ENCODE data around the gene PLPPR3.

Gene PLPPR3

GRCh38 chr19:795691-796581 lies 25.8 kb downstream of the PLPPR3 start:
- no peak for DNase-seq

DNA sequence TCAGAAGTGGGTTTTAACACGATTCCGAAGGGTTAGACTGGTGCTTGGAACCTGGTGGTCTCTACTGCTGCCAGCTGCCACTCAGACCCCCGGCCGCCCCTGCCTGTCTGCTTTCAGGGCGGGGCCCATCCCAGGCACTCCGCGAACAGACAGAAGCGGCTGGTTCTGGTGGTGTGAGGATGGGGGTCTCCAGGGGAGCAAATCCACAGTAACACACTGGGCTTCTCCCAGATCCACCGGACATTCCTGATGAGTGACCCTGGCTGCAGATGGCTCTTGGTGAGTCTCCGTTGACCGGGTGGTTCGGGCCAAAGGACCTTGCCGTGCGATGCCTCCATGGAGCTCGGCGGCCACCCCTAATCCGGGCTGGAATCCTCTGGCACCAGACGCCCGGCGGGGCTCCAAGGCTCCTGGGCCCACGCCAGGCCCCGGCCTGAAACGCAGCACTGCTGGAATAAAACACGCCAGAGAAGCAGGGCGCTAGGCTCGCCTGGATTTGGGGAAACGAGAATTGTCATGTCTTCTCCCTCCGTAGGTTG lies 26.6 kb downstream of the PLPPR3 start:
- no peak for DNase-seq

- no peak for DNase-seq
Observed at GRCh38 chr19:793806-794205, 27.9 kb downstream of the PLPPR3 start.

DNA sequence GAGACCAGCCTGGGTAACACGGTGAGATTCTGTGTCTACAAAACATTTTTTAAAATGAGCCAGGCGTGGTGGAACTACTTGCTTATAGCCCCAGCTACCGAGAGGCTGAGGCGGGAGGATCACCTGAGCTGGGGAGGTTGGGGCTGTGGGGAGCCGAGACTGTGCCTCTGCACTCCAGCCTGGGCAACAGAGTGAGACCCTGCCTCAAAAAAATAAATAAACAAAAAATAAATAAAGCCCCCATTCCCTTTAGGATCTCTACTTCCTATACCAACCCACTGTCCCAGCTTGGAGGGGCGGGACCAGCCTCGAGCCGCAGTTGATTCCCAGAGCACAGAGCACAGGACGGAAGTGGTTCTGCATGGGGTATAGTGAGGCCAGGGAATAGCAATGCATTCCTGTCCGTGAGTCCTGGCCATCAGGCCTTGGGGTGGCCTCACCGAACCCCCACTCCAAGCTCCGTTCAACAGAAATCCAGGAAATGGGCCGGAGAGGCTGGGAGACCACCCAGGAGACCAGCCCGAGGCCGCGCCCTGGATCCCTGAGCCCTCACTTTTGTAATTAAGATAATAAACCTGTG lies 29.4 kb downstream of the PLPPR3 start:
- no peak for DNase-seq

DNA sequence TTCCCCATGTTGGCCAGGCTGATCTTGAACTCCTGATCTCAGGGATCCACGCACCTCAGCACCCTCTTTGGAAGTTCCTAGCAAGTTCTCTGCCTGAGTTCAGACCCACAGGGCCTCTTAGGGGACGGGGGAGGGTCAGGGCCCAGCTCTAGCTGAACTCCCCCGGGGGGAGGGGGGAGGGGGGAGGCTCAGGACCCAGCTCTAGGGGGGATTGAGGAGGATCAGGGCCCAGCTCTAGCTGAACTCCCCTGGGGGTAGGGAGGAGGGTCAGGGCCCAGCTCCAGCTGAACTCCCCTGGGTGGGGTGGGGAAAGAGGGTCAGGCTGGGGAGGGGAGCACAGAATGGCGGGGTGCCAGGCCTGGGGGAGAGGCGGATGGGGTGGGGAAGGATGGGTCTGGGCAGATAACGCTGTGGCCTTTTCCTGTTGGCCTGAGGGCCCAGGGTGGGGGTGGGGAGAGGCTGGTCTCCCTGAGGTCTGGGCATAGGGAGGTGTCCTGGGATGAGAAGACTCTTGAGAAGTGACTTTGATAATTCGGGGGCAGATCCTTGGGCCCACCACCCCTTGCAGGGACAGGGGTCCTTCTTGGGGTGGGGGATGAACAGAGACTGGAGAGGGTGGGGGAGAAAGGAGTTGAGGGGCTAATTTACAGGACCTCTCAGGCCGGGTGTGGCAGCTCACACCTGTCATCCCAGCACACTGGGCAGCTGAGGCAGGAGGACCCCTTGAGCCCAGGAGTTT lies 30.0 kb downstream of the PLPPR3 start:
- no peak for DNase-seq

DNA sequence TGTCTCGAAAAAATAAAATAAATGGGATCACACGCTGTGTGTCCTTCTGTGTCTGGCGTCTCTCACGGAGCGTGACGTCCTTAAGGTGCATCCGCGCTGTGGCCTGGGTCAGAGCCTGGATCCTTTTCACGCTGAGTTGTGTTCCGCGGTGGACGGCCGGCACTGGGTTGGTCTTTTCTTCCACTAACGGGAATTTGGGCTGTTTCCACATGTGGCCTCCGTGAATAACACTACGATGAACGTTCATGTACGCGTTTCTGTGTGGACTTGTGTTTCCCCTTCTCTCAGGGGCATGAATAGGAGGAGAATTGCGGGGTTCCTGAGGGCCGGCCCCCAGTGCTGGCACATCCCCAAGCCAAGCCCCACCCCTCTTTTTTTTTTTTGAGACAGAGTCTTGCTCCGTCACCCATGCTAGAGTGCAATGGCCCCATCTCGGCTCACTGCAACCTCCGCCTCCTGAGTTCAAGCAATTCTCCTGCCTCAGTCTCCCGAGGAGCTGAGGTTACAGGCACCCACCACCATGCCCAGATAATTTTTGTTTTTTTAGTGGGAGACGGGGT lies 30.7 kb downstream of the PLPPR3 start:
- DNase-seq, result no peak

GRCh38 chr19:789701-790060 lies 32.1 kb downstream of the PLPPR3 start:
- DNase-seq, result no peak

GRCh38 chr19:788983-789700 lies 32.6 kb downstream of the PLPPR3 start:
- no peak for DNase-seq

- no peak for DNase-seq
Observed at GRCh38 chr19:788686-788982, 33.1 kb downstream of the PLPPR3 start.

- DNase-seq, result no peak
Observed at GRCh38 chr19:787536-787935, 34.2 kb downstream of the PLPPR3 start.

GRCh38 chr19:784541-784940 lies 37.2 kb downstream of the PLPPR3 start:
- DNase-seq, result no peak

- no peak for DNase-seq
Observed at GRCh38 chr19:782878-783668, 38.7 kb downstream of the PLPPR3 start.

- no peak for DNase-seq
Observed at GRCh38 chr19:782185-782877, 39.4 kb downstream of the PLPPR3 start.

DNA sequence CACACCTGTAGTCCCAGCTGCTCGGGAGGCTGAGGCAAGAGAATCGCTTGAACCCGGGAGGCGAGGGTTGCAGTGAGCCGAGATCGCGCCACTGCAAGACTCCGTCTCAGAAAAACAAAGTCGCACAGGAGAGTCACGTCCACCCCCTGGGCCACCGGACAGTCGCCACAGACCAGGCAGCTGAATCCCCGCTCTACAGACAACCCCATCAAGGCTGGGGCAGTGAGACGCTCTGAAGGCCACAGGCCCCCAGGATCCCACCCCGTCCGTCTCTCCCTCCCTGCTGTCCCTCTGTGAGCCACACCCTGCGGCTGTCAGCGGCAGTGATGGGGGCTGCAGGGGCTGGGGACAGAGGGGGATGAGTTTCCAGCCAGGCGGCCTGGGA lies 40.0 kb downstream of the PLPPR3 start:
- no peak for DNase-seq

- DNase-seq, result no peak
Observed at GRCh38 chr19:780935-781334, 40.8 kb downstream of the PLPPR3 start.

DNA sequence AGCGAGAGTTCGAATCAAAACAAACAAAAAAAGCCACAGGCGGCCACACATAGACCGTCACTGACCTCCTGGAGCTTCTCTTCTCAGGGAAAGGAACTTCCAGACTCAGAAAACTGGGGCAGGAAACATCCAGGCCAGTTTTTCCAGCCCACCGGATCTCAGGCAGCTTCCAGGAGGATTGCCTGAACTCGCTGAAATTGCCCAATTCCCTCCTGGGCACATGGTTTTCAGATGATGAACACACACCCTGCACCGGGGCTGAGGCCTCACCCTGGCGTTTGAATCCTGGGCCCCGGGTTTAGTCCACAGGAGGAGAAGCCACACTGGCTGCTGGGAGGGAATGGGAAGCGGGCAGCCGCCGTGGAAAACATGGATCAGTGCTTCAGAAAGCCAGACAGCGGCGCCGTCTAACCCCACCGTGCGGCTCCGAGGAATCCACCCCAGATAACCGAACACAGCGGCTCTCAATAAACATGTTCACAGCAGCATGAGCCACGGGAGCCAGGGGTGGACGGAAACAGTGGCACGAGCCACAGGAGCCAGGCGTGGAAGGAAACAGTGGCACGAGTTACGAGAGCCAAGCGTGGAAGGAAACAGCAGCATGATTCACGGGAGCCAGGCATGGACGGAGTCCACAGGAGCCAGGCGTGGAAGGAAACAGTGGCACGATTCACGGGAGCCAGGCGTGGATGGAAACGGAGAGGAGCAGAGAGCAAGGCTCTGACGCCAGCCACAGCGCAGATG lies 42.7 kb downstream of the PLPPR3 start:
- no peak for DNase-seq

GRCh38 chr19:776549-776948 lies 45.2 kb downstream of the PLPPR3 start:
- no peak for DNase-seq

DNA sequence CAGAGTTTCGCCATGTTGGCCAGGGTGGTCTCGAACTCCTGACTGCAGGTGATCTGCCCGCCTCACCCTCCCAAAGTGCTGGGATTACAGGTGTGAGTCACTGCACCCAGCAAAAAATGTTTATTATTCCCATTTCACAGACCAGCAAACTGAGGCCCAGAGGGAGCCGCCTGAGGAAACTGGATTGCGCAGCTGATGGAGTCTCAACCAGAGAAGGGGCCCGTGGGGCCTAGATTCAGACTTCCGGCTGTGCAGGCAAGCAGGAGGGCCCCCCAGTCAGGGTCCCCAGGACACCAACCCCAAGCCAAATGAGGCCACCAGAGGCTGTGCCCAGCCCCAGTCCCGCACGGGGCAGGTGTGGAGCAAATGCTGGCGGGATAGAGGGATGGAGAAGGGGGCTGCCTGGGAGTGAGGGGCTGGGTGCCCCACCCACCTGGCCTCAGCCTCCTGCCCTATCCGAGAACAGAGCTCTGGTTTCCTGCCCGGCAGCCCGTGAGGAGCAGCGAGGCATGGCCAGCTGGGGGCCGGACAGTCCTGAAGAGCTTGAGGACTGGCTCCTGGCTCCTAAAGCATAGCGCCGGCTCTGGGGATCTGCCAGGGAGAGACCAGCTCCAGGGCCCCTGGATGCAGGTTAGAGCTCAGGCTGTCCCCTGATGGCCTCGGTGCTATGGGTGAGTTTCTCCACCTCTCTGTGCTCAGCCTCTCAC lies 48.9 kb downstream of the PLPPR3 start:
- DNase-seq, result no peak

- no peak for DNase-seq
Observed at GRCh38 chr19:772063-772462, 49.7 kb downstream of the PLPPR3 start.

- DNase-seq, result no peak
Observed at GRCh38 chr19:771332-771785, 50.4 kb downstream of the PLPPR3 start.
